CD4-positive, alpha-beta memory T cell (primary cell): Measurements from ENCODE around the gene VPS26B. TPM values are rescaled to one million over a fixed set of nuclear protein-coding genes. Genes with fewer than 3 reads are reported as not detected.
"Not testable (repeated sequence)": the region's sequence is repeated elsewhere in the genome, so short reads cannot be mapped to it uniquely, and the experiment has no call there.

Source experiments
- CTCF ChIA-PET: fragments of 350-600 bp; sonication (Branson Sonifier 250); formaldehyde crosslinking; loops from one replicate; lab custom pipeline; 2021; ENCODE audit warnings: inconsistent platforms; ENCODE audit not compliant: partially characterized antibody; lab: Charles Lee
- POLR2A ChIA-PET: fragments of 350-600 bp; sonication (Branson Sonifier 250); formaldehyde crosslinking; loops from one replicate; lab custom pipeline; 2021; ENCODE audit not compliant: partially characterized antibody; lab: Charles Lee
- DNase-seq, 5 donors: peaks; one replicate each; pipeline versions ENCODE4 v3.0.0 to v3.0.0-alpha.2; 2020 to 2022; ENCODE audit warnings: mixed read lengths in 1 of 5
- H3K27ac ChIP-seq: one replicate; pipeline ENCODE4 v1.7.0; 2013; ENCODE audit warnings: low read depth, low read length
- H3K27me3 ChIP-seq: 2 replicates; pipeline ENCODE4 v1.7.0; 2013; ENCODE audit warnings: mild to moderate bottlenecking, low read length, moderate library complexity; ENCODE audit not compliant: insufficient read depth
- H3K36me3 ChIP-seq: 2 replicates; pipeline ENCODE4 v1.7.0; 2013; ENCODE audit warnings: mild to moderate bottlenecking, low read length, moderate library complexity; ENCODE audit not compliant: insufficient read depth
- H3K4me1 ChIP-seq: 2 replicates; pipeline ENCODE4 v1.7.0; 2013; ENCODE audit warnings: mild to moderate bottlenecking, low read length, moderate library complexity; ENCODE audit not compliant: insufficient read depth
- H3K4me3 ChIP-seq, 2 donors: one replicate each; pipeline ENCODE4 v1.7.0; 2013; ENCODE audit warnings: low read length in 2 of 2, mild to moderate bottlenecking in 1 of 2
- H3K9me3 ChIP-seq, 2 donors: one replicate each; pipeline ENCODE4 v1.7.0; 2013; ENCODE audit warnings: low read length in 2 of 2, control low read depth in 1 of 2; ENCODE audit not compliant: control insufficient read depth in 1 of 2
- H3K27ac Mint-ChIP-seq, 7 donors: one replicate each; pipeline ENCODE4 v1.8.0; 2020 to 2021; ENCODE audit warnings: mixed read lengths in 7 of 7, mild to moderate bottlenecking in 6 of 7, inconsistent platforms in 3 of 7, moderate library complexity in 3 of 7
- H3K27me3 Mint-ChIP-seq, 2 donors: one replicate each; pipeline ENCODE4 v1.8.0; 2020 to 2021; ENCODE audit warnings: mixed read lengths in 2 of 2
- H3K36me3 Mint-ChIP-seq, 2 donors: one replicate each; pipeline ENCODE4 v1.8.0; 2020 to 2021; ENCODE audit warnings: mixed read lengths in 2 of 2, inconsistent platforms in 1 of 2, mild to moderate bottlenecking in 1 of 2
- H3K4me1 Mint-ChIP-seq, 4 donors: one replicate each; pipeline ENCODE4 v1.8.0; 2020 to 2021; ENCODE audit warnings: mixed read lengths in 4 of 4, mild to moderate bottlenecking in 1 of 4
- H3K4me3 Mint-ChIP-seq, 8 donors: one replicate each; pipeline ENCODE4 v1.8.0; 2020 to 2021; ENCODE audit warnings: mixed read lengths in 8 of 8, mild to moderate bottlenecking in 7 of 8, moderate library complexity in 6 of 8, inconsistent platforms in 3 of 8
- H3K9me3 Mint-ChIP-seq, 8 donors: one replicate each; pipeline ENCODE4 v1.8.0; 2020 to 2021; ENCODE audit warnings: mixed read lengths in 8 of 8, mild to moderate bottlenecking in 5 of 8, inconsistent platforms in 3 of 8, moderate library complexity in 1 of 8
- intact Hi-C: fragments of 100-400 bp; cut with micrococcal nuclease; formaldehyde crosslinking; loops from one replicate; pipeline ENCODE4 v1.15.1; 2023
- polyA plus RNA-seq, 2 donors: library from polyadenylated mRNA; unstranded; fragments of 300-500 nt; fragmentation: Illumina TruSeq; gene quantifications; one replicate each; pipeline ENCODE4 v1.2.3, GENCODE V29; 2021
- total RNA-seq, 2 experiments: library from RNA; stranded (reverse); gene quantifications; one replicate each; pipeline ENCODE4 v1.2.3, GENCODE V29; 2021

Gene VPS26B
- total and polyA plus RNA-seq, 4 experiments from 2014 or later = 49.6 to 76.6 (median 64.4) TPM

- Histone ChIP-seq H3K4me3 (no peak overlapping the region), H3K27me3 (no peaks in the 10 kb centered on the region), H3K36me3 (no peaks in the 10 kb centered on the region), H3K27ac (no peak overlapping the region), H3K4me1 (no peaks in the 10 kb centered on the region), H3K9me3 (no peaks in the 10 kb centered on the region)
- ChIA-PET CTCF (interaction anchor here (1.3 kb wide), 1 partner anchor 9 kb away, joined by 4 read pairs; no protein-coding TSS in a partner anchor), POLR2A (interaction anchor here (0.6 kb wide), 1 partner anchor 17 kb away, joined by 3 read pairs; no protein-coding TSS in a partner anchor)
- intact Hi-C loops = no loop called here
- no peak for DNase-seq
- Mint-ChIP-seq H3K4me1 (peaks cover 0 to 2% (median under 1%) of the 10 kb centered on the region in 4 donors), H3K36me3 (no peaks in the 10 kb centered on the region), H3K27ac (no peak overlapping the region), H3K4me3 (no peak overlapping the region), H3K27me3 (no peaks in the 10 kb centered on the region), H3K9me3 (no peaks in the 10 kb centered on the region)
These were observed 57.9 kb downstream of the VPS26B start for GRCh38 chr11:134282121-134283045.

- no peaks in the 10 kb centered on the region for H3K27me3 Mint-ChIP-seq
- H3K4me3 Mint-ChIP-seq = no peak overlapping the region
- Histone ChIP-seq H3K27me3 (no peaks in the 10 kb centered on the region), H3K27ac (no peak overlapping the region), H3K4me3 (no peak overlapping the region), H3K36me3 (no peaks in the 10 kb centered on the region), H3K4me1 (no peaks in the 10 kb centered on the region), H3K9me3 (no peaks in the 10 kb centered on the region)
- intact Hi-C loops = no loop called here
- no peaks in the 10 kb centered on the region for H3K9me3 Mint-ChIP-seq
- POLR2A ChIA-PET = no interaction called here
- H3K4me1 Mint-ChIP-seq = peaks cover 0 to 1% (median 0%) of the 10 kb centered on the region in 4 donors
- no peak overlapping the region for H3K27ac Mint-ChIP-seq
- DNase-seq = no peak
- no peaks in the 10 kb centered on the region for H3K36me3 Mint-ChIP-seq
- CTCF ChIA-PET = interaction anchor here (1.0 to 1.3 kb wide), 2 partner anchors 10 to 22 kb away, joined by 3 to 4 read pairs; no protein-coding TSS in a partner anchor
These were observed 59.2 kb downstream of the VPS26B start for GRCh38 chr11:134283461-134284230.

GRCh38 chr11:134284349-134284748, 59.9 kb downstream of the VPS26B start:
- H3K27me3 Mint-ChIP-seq, H3K9me3 Mint-ChIP-seq, H3K4me3 Mint-ChIP-seq, H3K4me3 ChIP-seq, H3K27ac ChIP-seq, H3K36me3 ChIP-seq, POLR2A ChIA-PET, intact Hi-C loops, H3K27me3 ChIP-seq, H3K36me3 Mint-ChIP-seq, H3K4me1 ChIP-seq, DNase-seq, H3K27ac Mint-ChIP-seq, H3K9me3 ChIP-seq, H3K4me1 Mint-ChIP-seq: not testable (repeated sequence)
- CTCF ChIA-PET = interaction anchor here (1.0 kb wide), 1 partner anchor 22 kb away, joined by 3 read pairs; no protein-coding TSS in a partner anchor

GRCh38 chr11:134287561-134287960, 63.1 kb downstream of the VPS26B start:
- Mint-ChIP-seq H3K27me3 (no peaks in the 10 kb centered on the region), H3K27ac (no peak overlapping the region), H3K4me3 (no peak overlapping the region), H3K4me1 (no peaks in the 10 kb centered on the region), H3K36me3 (no peaks in the 10 kb centered on the region), H3K9me3 (no peaks in the 10 kb centered on the region)
- intact Hi-C loops = no loop called here
- H3K4me1 ChIP-seq = no peaks in the 10 kb centered on the region
- H3K4me3 ChIP-seq = no peak overlapping the region
- no peak overlapping the region for H3K27ac ChIP-seq
- no peaks in the 10 kb centered on the region for H3K9me3 ChIP-seq
- no peaks in the 10 kb centered on the region for H3K36me3 ChIP-seq
- H3K27me3 ChIP-seq = no peaks in the 10 kb centered on the region
- DNase-seq = no peak
- CTCF ChIA-PET = interaction anchor here (0.9 to 1.6 kb wide), 2 partner anchors 8 to 10 kb away, joined by 3 to 5 read pairs; no protein-coding TSS in a partner anchor
- POLR2A ChIA-PET = no interaction called here

GRCh38 chr11:134288486-134288885, 64.0 kb downstream of the VPS26B start:
- H3K36me3 Mint-ChIP-seq = no peaks in the 10 kb centered on the region
- no peaks in the 10 kb centered on the region for H3K9me3 Mint-ChIP-seq
- no peak overlapping the region for H3K4me3 ChIP-seq
- H3K36me3 ChIP-seq = no peaks in the 10 kb centered on the region
- H3K4me1 ChIP-seq = no peaks in the 10 kb centered on the region
- H3K4me3 Mint-ChIP-seq = no peak overlapping the region
- H3K27ac ChIP-seq = no peak overlapping the region
- no peaks in the 10 kb centered on the region for H3K27me3 Mint-ChIP-seq
- ChIA-PET CTCF (interaction anchor here (0.5 to 1.6 kb wide), 3 partner anchors 9 to 86 kb away, joined by 3 to 5 read pairs (median 4); no protein-coding TSS in a partner anchor), POLR2A (no interaction called here)
- H3K4me1 Mint-ChIP-seq = no peaks in the 10 kb centered on the region
- no peak overlapping the region for H3K27ac Mint-ChIP-seq
- no peaks in the 10 kb centered on the region for H3K27me3 ChIP-seq
- intact Hi-C loops = no loop called here
- H3K9me3 ChIP-seq = no peaks in the 10 kb centered on the region
- DNase-seq = no peak

GRCh38 chr11:134289167-134289566, 64.7 kb downstream of the VPS26B start:
- Mint-ChIP-seq H3K27ac (no peak overlapping the region), H3K9me3 (no peaks in the 10 kb centered on the region), H3K27me3 (no peaks in the 10 kb centered on the region), H3K4me3 (no peak overlapping the region), H3K36me3 (no peaks in the 10 kb centered on the region), H3K4me1 (no peaks in the 10 kb centered on the region)
- H3K9me3 ChIP-seq = no peaks in the 10 kb centered on the region
- no peaks in the 10 kb centered on the region for H3K27me3 ChIP-seq
- H3K27ac ChIP-seq = no peak overlapping the region
- no peak overlapping the region for H3K4me3 ChIP-seq
- intact Hi-C loops = no loop called here
- ChIA-PET CTCF (interaction anchor here (1.6 kb wide), 1 partner anchor 11 kb away, joined by 3 read pairs; no protein-coding TSS in a partner anchor), POLR2A (no interaction called here)
- no peak for DNase-seq
- no peaks in the 10 kb centered on the region for H3K4me1 ChIP-seq
- no peaks in the 10 kb centered on the region for H3K36me3 ChIP-seq

- Histone ChIP-seq H3K4me1 (no peaks in the 10 kb centered on the region), H3K9me3 (no peaks in the 10 kb centered on the region), H3K4me3 (no peak overlapping the region), H3K36me3 (no peaks in the 10 kb centered on the region), H3K27ac (no peak overlapping the region), H3K27me3 (no peaks in the 10 kb centered on the region)
- intact Hi-C loops = no loop called here
- no peak for DNase-seq
- Mint-ChIP-seq H3K27ac (no peak overlapping the region), H3K4me1 (no peaks in the 10 kb centered on the region), H3K36me3 (no peaks in the 10 kb centered on the region), H3K9me3 (no peaks in the 10 kb centered on the region), H3K4me3 (no peak overlapping the region), H3K27me3 (no peaks in the 10 kb centered on the region)
- POLR2A ChIA-PET = no interaction called here
- CTCF ChIA-PET = no interaction called here
These were observed 65.3 kb downstream of the VPS26B start for GRCh38 chr11:134289789-134290188.
